Karpas-422 (cell line): ENCODE data around the gene SIM2. TPM values are rescaled to one million over a fixed set of nuclear protein-coding genes. Genes with fewer than 3 reads are reported as not detected.
"Not testable (repeated sequence)": the region's sequence is repeated elsewhere in the genome, so short reads cannot be mapped to it uniquely, and the experiment has no call there.

Source experiments
- DNase-seq: peaks from one replicate; pipeline ENCODE4 v3.0.0-alpha.2; 2015
- H2AFZ ChIP-seq: fragments of 200-600 bp; sonication (generic); 2 replicates; pipeline ENCODE4 v1.6.1; 2014; ENCODE audit warnings: antibody characterized with exemption, low read length, mixed read lengths
- H3K27ac ChIP-seq: fragments of 200-600 bp; sonication (generic); 2 replicates; pipeline ENCODE4 v1.5.1; 2014; ENCODE audit warnings: mild to moderate bottlenecking, low read length, moderate library complexity
- H3K27me3 ChIP-seq: fragments of 200-600 bp; sonication (generic); 2 replicates; pipeline ENCODE4 v1.6.1; 2014; ENCODE audit warnings: low read length, mixed read lengths
- H3K36me3 ChIP-seq: fragments of 200-600 bp; sonication (generic); 2 replicates; pipeline ENCODE4 v1.6.1; 2014; ENCODE audit warnings: low read length, mixed read lengths; ENCODE audit not compliant: insufficient read depth
- H3K4me1 ChIP-seq: fragments of 200-600 bp; sonication (generic); 2 replicates; pipeline ENCODE4 v1.6.1; 2014; ENCODE audit warnings: mild to moderate bottlenecking, low read length, mixed read lengths
- H3K4me2 ChIP-seq: fragments of 200-600 bp; sonication (generic); 2 replicates; pipeline ENCODE4 v1.6.1; 2014; ENCODE audit warnings: low read length, low read depth, mild to moderate bottlenecking; ENCODE audit not compliant: poor library complexity, severe bottlenecking
- H3K4me3 ChIP-seq: fragments of 200-600 bp; sonication (generic); 2 replicates; pipeline ENCODE4 v1.5.1; 2014; ENCODE audit warnings: mild to moderate bottlenecking, antibody characterized with exemption, low read length, mixed read lengths
- H3K79me2 ChIP-seq: fragments of 200-600 bp; sonication (generic); 2 replicates; pipeline ENCODE4 v1.6.1; 2014; ENCODE audit warnings: mild to moderate bottlenecking, low read length, mixed read lengths
- H3K9ac ChIP-seq: fragments of 200-600 bp; sonication (generic); 2 replicates; pipeline ENCODE4 v1.6.0; 2014; ENCODE audit warnings: low read length
- H3K9me2 ChIP-seq: fragments of 200-600 bp; sonication (generic), shearing (Covaris generic); replicated peaks from 2 replicates; pipeline ENCODE4 v1.6.0; 2014; ENCODE audit warnings: mild to moderate bottlenecking, low read length, moderate library complexity; ENCODE audit not compliant: insufficient read depth
- H3K9me3 ChIP-seq: fragments of 300-700, 200-600 bp; sonication (generic); 2 replicates; pipeline ENCODE4 v1.6.1; 2014; ENCODE audit warnings: low read length, mixed read lengths
- H4K20me1 ChIP-seq: fragments of 200-600 bp; sonication (generic); 2 replicates; pipeline ENCODE4 v1.6.1; 2014; ENCODE audit warnings: mild to moderate bottlenecking, antibody characterized with exemption, low read length, low read depth; ENCODE audit not compliant: insufficient read depth
- total RNA-seq: library from RNA; depleted of rRNA; stranded (reverse); fragments of >200 nt; shearing (Covaris generic); gene quantifications from 2 replicates; pipeline ENCODE4 v1.2.3, GENCODE V29; 2014; ENCODE audit warnings: low replicate concordance; rRNA removed

The SIM2 gene, protein sequence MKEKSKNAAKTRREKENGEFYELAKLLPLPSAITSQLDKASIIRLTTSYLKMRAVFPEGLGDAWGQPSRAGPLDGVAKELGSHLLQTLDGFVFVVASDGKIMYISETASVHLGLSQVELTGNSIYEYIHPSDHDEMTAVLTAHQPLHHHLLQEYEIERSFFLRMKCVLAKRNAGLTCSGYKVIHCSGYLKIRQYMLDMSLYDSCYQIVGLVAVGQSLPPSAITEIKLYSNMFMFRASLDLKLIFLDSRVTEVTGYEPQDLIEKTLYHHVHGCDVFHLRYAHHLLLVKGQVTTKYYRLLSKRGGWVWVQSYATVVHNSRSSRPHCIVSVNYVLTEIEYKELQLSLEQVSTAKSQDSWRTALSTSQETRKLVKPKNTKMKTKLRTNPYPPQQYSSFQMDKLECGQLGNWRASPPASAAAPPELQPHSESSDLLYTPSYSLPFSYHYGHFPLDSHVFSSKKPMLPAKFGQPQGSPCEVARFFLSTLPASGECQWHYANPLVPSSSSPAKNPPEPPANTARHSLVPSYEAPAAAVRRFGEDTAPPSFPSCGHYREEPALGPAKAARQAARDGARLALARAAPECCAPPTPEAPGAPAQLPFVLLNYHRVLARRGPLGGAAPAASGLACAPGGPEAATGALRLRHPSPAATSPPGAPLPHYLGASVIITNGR
- total RNA-seq: not detected in 2 replicates

DNA sequence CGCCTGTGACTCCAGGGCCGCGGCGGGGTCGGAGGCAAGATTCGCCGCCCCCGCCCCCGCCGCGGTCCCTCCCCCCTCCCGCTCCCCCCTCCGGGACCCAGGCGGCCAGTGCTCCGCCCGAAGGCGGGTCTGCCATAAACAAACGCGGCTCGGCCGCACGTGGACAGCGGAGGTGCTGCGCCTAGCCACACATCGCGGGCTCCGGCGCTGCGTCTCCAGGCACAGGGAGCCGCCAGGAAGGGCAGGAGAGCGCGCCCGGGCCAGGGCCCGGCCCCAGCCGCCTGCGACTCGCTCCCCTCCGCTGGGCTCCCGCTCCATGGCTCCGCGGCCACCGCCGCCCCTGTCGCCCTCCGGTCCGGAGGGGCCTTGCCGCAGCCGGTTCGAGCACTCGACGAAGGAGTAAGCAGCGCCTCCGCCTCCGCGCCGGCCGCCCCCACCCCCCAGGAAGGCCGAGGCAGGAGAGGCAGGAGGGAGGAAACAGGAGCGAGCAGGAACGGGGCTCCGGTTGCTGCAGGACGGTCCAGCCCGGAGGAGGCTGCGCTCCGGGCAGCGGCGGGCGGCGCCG, at the start of gene SIM2:
TSS of gene SIM2 (plus strand) at position 135 of the 565 bp plus-strand sequence. CDS start 632 bp downstream, outside the sequence.
- Histone ChIP-seq H3K27ac (no peak within 1 kb of the TSS), H3K4me2 (no peak within 1 kb of the TSS), H3K4me3 (no peak within 1 kb of the TSS), H3K36me3 (no peaks in the 10 kb centered on the region), H3K9ac (no peak within 1 kb of the TSS), H2AFZ (no peak within 1 kb of the TSS), H3K9me2 (no peaks in the 10 kb centered on the region), H3K4me1 (no peaks in the 10 kb centered on the region), H3K79me2 (no peaks in the 10 kb centered on the region), H3K9me3 (no peaks in the 10 kb centered on the region; the same call in 1 of the 2 replicates), H4K20me1 (no peaks in the 10 kb centered on the region), H3K27me3 (no peaks in the 10 kb centered on the region)
- DNase-seq: no peak

GRCh38 chr21:36654324-36654723, 44.6 kb upstream of the SIM2 start:
- Histone ChIP-seq H3K4me2 (no peak overlapping the region), H3K27me3 (no peaks in the 10 kb centered on the region), H3K36me3 (no peaks in the 10 kb centered on the region), H3K4me1 (peaks cover 4% of the 10 kb centered on the region), H2AFZ (no peak overlapping the region), H3K27ac (no peak overlapping the region), H4K20me1 (no peaks in the 10 kb centered on the region), H3K9ac (no peak overlapping the region), H3K9me2 (no peaks in the 10 kb centered on the region), H3K9me3 (no peaks in the 10 kb centered on the region), H3K4me3 (no peak overlapping the region), H3K79me2 (no peaks in the 10 kb centered on the region)
- no peak for DNase-seq

DNA sequence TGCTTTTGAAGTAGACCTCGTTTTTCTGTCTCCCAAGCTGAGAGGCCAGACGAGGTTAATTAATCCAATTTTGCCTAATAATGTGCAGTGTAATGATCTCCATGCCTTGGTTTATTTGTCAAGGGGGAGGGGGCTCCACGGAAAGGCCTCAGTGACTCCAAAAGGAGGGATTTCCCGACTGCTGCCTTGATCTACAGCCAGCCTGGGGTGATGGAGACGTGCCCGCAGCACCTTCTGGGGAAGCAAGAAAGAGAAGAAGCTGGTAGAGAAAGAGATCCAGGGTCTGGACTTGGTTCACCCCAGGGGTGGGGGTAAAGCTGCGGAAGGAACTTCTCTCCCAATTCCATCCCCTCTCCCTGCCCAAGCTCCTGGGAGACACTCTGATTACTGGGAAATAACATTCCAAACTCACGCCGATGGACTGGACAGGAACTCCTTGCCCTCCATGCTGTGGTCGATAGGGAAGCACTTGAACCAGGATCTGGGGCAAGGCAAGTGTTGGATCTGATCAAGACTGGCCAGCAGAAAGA, 44.1 kb upstream of the SIM2 start:
- DNase-seq: no peak
- Histone ChIP-seq H3K79me2 (no peaks in the 10 kb centered on the region), H3K4me1 (peaks cover 4% of the 10 kb centered on the region), H3K27ac (no peak overlapping the region), H3K4me2 (no peak overlapping the region), H3K4me3 (no peak overlapping the region), H3K9me3 (no peaks in the 10 kb centered on the region), H2AFZ (no peak overlapping the region), H3K9ac (no peak overlapping the region), H3K9me2 (no peaks in the 10 kb centered on the region), H4K20me1 (no peaks in the 10 kb centered on the region), H3K36me3 (no peaks in the 10 kb centered on the region), H3K27me3 (no peaks in the 10 kb centered on the region)

DNA sequence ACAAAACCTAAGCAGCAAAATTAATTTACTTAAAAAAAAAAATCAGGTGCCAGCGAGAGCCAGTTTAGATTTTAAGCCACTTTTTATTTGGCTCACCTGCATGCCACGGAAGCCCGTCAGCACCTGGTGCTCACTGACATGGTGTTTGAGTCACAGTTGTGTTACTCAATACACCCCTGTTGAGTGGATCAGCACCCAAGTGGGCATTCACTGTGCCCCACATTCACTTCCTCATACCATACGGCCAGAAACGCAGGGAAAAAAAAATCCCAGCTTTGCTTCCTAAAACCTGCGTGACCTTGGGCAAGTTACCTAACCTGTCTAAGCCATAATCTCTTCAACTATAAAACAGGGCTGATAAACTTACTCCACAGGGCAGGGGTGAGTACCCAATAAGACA, 42.8 kb upstream of the SIM2 start:
- Histone ChIP-seq H3K9me3 (no peaks in the 10 kb centered on the region), H3K4me1 (peaks cover 4% of the 10 kb centered on the region), H4K20me1 (no peaks in the 10 kb centered on the region), H3K79me2 (no peaks in the 10 kb centered on the region), H3K36me3 (no peaks in the 10 kb centered on the region), H3K4me2 (no peak overlapping the region), H3K27me3 (no peaks in the 10 kb centered on the region), H3K9me2 (no peaks in the 10 kb centered on the region), H2AFZ (no peak overlapping the region), H3K4me3 (no peak overlapping the region), H3K9ac (no peak overlapping the region), H3K27ac (no peak overlapping the region)
- no peak for DNase-seq

DNA sequence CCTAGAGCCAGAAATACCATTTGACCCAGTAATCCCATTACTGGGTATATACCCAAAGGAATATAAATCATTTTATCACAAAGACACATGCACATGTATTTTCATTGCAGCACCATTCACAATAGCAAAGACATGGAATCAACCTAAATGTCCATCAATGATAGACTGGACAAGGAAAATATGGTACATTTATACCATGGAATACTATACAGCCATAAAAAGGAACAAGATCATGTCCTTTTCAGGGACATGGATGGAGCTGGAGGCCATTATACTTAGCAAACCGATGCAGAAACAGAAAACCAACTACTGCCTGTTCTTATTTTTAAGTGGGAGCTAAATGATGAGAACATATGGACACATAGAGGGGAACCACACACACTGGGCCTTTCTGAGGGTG, 41.6 kb upstream of the SIM2 start:
- H3K9me2 ChIP-seq, H3K27me3 ChIP-seq, H3K79me2 ChIP-seq, H2AFZ ChIP-seq, H3K4me1 ChIP-seq, H4K20me1 ChIP-seq, H3K4me3 ChIP-seq, DNase-seq, H3K36me3 ChIP-seq, H3K9me3 ChIP-seq, H3K9ac ChIP-seq, H3K27ac ChIP-seq, H3K4me2 ChIP-seq: not testable (repeated sequence)

DNA sequence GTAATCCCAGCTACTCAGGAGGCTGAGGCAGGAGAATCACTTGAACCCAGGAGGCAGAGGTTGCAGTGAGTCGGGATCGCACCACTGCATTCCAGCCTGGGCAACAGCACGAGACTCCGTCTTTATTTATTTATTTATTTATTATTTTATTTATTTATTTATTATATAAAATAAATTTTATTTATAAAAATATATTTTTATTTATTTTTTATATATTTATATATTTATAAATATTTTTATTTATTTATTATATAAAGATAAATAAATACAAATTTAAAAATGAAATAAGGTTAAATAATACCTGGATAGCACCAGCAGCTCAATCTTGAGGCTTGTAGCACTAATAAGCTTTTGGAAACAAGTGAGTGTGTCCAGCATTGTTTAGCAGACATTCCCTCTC, 40.9 kb upstream of the SIM2 start:
- Histone ChIP-seq H3K4me2 (no peak overlapping the region), H3K9me2 (no peaks in the 10 kb centered on the region), H2AFZ (no peak overlapping the region), H3K4me1 (peaks cover 4% of the 10 kb centered on the region), H3K9ac (no peak overlapping the region), H3K36me3 (no peaks in the 10 kb centered on the region), H3K27me3 (no peaks in the 10 kb centered on the region), H3K4me3 (no peak overlapping the region), H3K79me2 (no peaks in the 10 kb centered on the region), H3K27ac (no peak overlapping the region), H4K20me1 (no peaks in the 10 kb centered on the region), H3K9me3 (no peaks in the 10 kb centered on the region)
- no peak for DNase-seq

DNA sequence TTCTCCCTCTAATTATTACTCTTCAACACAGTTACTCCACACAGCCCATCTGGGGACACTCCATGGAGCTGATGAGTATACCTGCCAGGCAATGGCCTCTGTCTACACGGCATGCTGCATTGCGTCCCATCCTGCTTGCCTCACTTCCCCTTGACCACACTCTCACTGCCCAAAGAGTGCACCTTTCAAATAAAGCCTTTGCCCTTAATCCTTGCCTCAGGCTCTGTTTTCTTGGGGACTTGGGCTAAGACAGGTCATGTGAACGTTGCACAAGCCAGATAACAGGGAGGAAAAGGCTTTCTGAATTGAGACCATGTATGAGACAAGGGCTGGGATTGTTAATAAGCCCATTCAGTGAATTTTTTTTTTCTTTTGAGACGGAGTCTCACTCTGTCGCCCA, 40.0 kb upstream of the SIM2 start:
- H3K4me1 ChIP-seq: peaks cover 4% of the 10 kb centered on the region
- no peaks in the 10 kb centered on the region for H3K9me3 ChIP-seq
- no peaks in the 10 kb centered on the region for H3K27me3 ChIP-seq
- no peak overlapping the region for H3K9ac ChIP-seq
- no peaks in the 10 kb centered on the region for H4K20me1 ChIP-seq
- no peak overlapping the region for H3K4me3 ChIP-seq
- H3K36me3 ChIP-seq: no peaks in the 10 kb centered on the region
- no peak overlapping the region for H2AFZ ChIP-seq
- no peaks in the 10 kb centered on the region for H3K9me2 ChIP-seq
- DNase-seq: no peak
- H3K27ac ChIP-seq: no peak overlapping the region
- no peak overlapping the region for H3K4me2 ChIP-seq
- H3K79me2 ChIP-seq: no peaks in the 10 kb centered on the region
